H1 (cell line): ENCODE data around the gene LIPC.

Experiments used
- CREB1 ChIP-seq: IDR thresholded peaks from 2 replicates; pipeline ENCODE4 v1.6.1; 2012; ENCODE audit warnings: inconsistent platforms
- HDAC6 ChIP-seq: IDR thresholded peaks from one replicate; pipeline ENCODE4 v1.7.1; 2012; ENCODE audit warnings: low read depth, mild to moderate bottlenecking, inconsistent platforms, low read length, moderate library complexity
- JUND ChIP-seq: IDR thresholded peaks from 2 replicates; pipeline ENCODE4 v1.6.1; 2011; ENCODE audit warnings: mild to moderate bottlenecking, improper control_type of control experiment, low read length
- POLR2A ChIP-seq, 2 experiments: IDR thresholded peaks; 1 replicate in 1 of 2; 2 replicates in 1 of 2; pipeline ENCODE4 v1.6.1; 2011; ENCODE audit warnings: low read depth in 2 of 2, low read length in 2 of 2, mild to moderate bottlenecking in 2 of 2; ENCODE audit errors: control extremely low read depth in 1 of 2
- RAD21 ChIP-seq, 2 experiments: IDR thresholded peaks in 1 of 2; conservative IDR thresholded peaks in 1 of 2; 2 replicates each; pipeline ENCODE4 v1.6.1; 2011; ENCODE audit warnings: low read depth in 2 of 2, low read length in 2 of 2, improper control_type of control experiment in 1 of 2, inconsistent platforms in 1 of 2, mild to moderate bottlenecking in 1 of 2, moderate library complexity in 1 of 2
- RFX5 ChIP-seq: IDR thresholded peaks from 2 replicates; pipeline ENCODE4 v1.6.1; 2011; ENCODE audit warnings: low read depth, low read length, improper control_type of control experiment, borderline replicate concordance
- SRF ChIP-seq: IDR thresholded peaks from 2 replicates; pipeline ENCODE4 v1.6.1; 2011; ENCODE audit warnings: mild to moderate bottlenecking, low read depth, low read length, moderate library complexity
- TAF1 ChIP-seq: IDR thresholded peaks from 2 replicates; pipeline ENCODE4 v1.6.1; 2011; ENCODE audit warnings: mild to moderate bottlenecking, low read depth, low read length
- TEAD4 ChIP-seq: IDR thresholded peaks from 2 replicates; pipeline ENCODE4 v1.6.1; 2012; ENCODE audit warnings: low read depth, low read length, inconsistent platforms, mixed read lengths
- TF ChIP-seq, protein P1 (sequence below): fragments of 300-600 bp; sonication (generic); IDR thresholded peaks from 2 replicates; pipeline ENCODE4 v1.7.1; 2012; ENCODE audit warnings: low read length, moderate library complexity, mild to moderate bottlenecking, inconsistent platforms; ENCODE audit not compliant: insufficient replicate concordance
- TF ChIP-seq, protein P2 (sequence below), 3 experiments: IDR thresholded peaks; 1 replicate in 2 of 3; 2 replicates in 1 of 3; pipeline versions ENCODE4 v1.5.1 to v1.6.1; 2011; ENCODE audit warnings: low read length in 3 of 3, mild to moderate bottlenecking in 3 of 3, inconsistent platforms in 2 of 3, low read depth in 1 of 3, moderate library complexity in 1 of 3; ENCODE audit not compliant: insufficient read depth in 1 of 3; ENCODE audit errors: control extremely low read depth in 1 of 3

DNA sequence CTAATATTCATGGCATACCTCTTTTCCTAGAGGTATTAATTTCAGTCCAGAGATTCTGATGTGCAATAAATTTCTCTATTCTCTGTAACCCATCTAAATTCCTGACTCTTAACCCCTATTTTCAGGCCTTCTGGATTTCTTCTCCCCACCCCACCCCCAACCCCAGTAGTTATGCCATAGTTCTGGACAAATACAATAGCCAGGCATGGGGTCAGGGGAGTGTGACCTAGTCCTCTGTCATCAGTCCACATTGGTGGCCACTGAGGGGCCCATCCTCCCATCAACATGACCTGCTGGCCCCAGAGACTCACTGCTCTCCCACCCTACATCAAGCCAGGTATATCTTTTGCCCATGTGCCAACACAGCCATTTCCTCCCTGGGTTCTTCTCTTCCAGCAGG, 3.8 kb upstream of the LIPC start:
- TF ChIP-seq, protein P1, sequence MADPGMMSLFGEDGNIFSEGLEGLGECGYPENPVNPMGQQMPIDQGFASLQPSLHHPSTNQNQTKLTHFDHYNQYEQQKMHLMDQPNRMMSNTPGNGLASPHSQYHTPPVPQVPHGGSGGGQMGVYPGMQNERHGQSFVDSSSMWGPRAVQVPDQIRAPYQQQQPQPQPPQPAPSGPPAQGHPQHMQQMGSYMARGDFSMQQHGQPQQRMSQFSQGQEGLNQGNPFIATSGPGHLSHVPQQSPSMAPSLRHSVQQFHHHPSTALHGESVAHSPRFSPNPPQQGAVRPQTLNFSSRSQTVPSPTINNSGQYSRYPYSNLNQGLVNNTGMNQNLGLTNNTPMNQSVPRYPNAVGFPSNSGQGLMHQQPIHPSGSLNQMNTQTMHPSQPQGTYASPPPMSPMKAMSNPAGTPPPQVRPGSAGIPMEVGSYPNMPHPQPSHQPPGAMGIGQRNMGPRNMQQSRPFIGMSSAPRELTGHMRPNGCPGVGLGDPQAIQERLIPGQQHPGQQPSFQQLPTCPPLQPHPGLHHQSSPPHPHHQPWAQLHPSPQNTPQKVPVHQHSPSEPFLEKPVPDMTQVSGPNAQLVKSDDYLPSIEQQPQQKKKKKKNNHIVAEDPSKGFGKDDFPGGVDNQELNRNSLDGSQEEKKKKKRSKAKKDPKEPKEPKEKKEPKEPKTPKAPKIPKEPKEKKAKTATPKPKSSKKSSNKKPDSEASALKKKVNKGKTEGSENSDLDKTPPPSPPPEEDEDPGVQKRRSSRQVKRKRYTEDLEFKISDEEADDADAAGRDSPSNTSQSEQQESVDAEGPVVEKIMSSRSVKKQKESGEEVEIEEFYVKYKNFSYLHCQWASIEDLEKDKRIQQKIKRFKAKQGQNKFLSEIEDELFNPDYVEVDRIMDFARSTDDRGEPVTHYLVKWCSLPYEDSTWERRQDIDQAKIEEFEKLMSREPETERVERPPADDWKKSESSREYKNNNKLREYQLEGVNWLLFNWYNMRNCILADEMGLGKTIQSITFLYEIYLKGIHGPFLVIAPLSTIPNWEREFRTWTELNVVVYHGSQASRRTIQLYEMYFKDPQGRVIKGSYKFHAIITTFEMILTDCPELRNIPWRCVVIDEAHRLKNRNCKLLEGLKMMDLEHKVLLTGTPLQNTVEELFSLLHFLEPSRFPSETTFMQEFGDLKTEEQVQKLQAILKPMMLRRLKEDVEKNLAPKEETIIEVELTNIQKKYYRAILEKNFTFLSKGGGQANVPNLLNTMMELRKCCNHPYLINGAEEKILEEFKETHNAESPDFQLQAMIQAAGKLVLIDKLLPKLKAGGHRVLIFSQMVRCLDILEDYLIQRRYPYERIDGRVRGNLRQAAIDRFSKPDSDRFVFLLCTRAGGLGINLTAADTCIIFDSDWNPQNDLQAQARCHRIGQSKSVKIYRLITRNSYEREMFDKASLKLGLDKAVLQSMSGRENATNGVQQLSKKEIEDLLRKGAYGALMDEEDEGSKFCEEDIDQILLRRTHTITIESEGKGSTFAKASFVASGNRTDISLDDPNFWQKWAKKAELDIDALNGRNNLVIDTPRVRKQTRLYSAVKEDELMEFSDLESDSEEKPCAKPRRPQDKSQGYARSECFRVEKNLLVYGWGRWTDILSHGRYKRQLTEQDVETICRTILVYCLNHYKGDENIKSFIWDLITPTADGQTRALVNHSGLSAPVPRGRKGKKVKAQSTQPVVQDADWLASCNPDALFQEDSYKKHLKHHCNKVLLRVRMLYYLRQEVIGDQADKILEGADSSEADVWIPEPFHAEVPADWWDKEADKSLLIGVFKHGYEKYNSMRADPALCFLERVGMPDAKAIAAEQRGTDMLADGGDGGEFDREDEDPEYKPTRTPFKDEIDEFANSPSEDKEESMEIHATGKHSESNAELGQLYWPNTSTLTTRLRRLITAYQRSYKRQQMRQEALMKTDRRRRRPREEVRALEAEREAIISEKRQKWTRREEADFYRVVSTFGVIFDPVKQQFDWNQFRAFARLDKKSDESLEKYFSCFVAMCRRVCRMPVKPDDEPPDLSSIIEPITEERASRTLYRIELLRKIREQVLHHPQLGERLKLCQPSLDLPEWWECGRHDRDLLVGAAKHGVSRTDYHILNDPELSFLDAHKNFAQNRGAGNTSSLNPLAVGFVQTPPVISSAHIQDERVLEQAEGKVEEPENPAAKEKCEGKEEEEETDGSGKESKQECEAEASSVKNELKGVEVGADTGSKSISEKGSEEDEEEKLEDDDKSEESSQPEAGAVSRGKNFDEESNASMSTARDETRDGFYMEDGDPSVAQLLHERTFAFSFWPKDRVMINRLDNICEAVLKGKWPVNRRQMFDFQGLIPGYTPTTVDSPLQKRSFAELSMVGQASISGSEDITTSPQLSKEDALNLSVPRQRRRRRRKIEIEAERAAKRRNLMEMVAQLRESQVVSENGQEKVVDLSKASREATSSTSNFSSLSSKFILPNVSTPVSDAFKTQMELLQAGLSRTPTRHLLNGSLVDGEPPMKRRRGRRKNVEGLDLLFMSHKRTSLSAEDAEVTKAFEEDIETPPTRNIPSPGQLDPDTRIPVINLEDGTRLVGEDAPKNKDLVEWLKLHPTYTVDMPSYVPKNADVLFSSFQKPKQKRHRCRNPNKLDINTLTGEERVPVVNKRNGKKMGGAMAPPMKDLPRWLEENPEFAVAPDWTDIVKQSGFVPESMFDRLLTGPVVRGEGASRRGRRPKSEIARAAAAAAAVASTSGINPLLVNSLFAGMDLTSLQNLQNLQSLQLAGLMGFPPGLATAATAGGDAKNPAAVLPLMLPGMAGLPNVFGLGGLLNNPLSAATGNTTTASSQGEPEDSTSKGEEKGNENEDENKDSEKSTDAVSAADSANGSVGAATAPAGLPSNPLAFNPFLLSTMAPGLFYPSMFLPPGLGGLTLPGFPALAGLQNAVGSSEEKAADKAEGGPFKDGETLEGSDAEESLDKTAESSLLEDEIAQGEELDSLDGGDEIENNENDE: no peak
- no peak for TF ChIP-seq RAD21 (IDR thresholded peaks at IDR 0.05 in 1 of 2, conservative IDR thresholded peaks at IDR 0.05 in 1 of 2; ENCODE audit: low read depth in 2 of 2, low read length in 2 of 2)
- TF ChIP-seq, protein P2, sequence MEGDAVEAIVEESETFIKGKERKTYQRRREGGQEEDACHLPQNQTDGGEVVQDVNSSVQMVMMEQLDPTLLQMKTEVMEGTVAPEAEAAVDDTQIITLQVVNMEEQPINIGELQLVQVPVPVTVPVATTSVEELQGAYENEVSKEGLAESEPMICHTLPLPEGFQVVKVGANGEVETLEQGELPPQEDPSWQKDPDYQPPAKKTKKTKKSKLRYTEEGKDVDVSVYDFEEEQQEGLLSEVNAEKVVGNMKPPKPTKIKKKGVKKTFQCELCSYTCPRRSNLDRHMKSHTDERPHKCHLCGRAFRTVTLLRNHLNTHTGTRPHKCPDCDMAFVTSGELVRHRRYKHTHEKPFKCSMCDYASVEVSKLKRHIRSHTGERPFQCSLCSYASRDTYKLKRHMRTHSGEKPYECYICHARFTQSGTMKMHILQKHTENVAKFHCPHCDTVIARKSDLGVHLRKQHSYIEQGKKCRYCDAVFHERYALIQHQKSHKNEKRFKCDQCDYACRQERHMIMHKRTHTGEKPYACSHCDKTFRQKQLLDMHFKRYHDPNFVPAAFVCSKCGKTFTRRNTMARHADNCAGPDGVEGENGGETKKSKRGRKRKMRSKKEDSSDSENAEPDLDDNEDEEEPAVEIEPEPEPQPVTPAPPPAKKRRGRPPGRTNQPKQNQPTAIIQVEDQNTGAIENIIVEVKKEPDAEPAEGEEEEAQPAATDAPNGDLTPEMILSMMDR (IDR thresholded peaks at IDR 0.05; ENCODE audit: control extremely low read depth in 1 of 3, insufficient read depth in 1 of 3, low read depth in 1 of 3, low read length in 3 of 3): no peak
- TF ChIP-seq TAF1: no peak
- TF ChIP-seq HDAC6: no peak
- TF ChIP-seq POLR2A (IDR thresholded peaks at IDR 0.05; ENCODE audit: control extremely low read depth in 1 of 2, low read depth in 2 of 2, low read length in 2 of 2): no peak
- no peak for TF ChIP-seq SRF
- TF ChIP-seq JUND: no peak
- no peak for TF ChIP-seq TEAD4
- TF ChIP-seq CREB1: no peak
- no peak for TF ChIP-seq RFX5
